GM18519 (cell line): ENCODE data around the gene WBP1L.

Experiments
- ATAC-seq: cut with Tn5 transposase; IDR thresholded peaks from one replicate; pipeline ENCODE4 v1.9.1; 2021; ENCODE audit warnings: mild to moderate bottlenecking, moderate library complexity; ENCODE audit not compliant: unreplicated experiment, low FRiP score

Gene WBP1L

DNA sequence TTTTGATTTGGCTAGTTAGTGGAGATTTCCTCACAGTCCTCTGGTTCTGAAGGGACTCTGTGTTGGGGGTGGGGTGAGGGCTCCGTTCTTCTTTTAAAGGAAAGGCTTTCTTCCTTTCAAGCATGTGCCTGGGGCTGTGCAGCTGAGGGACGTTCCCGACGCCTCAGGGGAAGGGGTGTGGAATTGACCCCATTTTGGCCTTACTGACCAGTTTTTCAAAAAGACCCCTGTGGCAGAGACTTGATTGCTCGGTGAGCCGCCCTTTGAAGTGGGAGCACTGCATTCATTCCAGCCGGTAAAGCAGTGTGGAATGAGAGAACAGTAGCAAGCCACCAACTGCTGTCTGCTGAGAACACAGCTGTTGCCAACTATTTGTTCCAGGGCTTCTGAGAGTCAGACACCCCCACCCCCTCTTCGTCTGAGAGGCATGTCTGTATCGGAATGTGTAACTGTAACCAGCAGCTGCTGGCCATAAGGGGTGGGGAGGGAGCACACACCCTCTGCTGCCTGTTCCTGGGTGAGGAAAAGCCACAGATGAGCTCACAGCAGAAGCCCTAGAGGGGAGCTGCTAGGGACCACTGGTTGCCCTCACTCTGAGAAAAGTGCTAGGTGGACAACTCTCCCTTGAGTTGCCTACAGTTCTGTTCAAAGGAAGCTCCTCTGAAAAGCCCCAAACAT is 33.2 kb downstream of the WBP1L start:
- ATAC-seq: no peak

DNA sequence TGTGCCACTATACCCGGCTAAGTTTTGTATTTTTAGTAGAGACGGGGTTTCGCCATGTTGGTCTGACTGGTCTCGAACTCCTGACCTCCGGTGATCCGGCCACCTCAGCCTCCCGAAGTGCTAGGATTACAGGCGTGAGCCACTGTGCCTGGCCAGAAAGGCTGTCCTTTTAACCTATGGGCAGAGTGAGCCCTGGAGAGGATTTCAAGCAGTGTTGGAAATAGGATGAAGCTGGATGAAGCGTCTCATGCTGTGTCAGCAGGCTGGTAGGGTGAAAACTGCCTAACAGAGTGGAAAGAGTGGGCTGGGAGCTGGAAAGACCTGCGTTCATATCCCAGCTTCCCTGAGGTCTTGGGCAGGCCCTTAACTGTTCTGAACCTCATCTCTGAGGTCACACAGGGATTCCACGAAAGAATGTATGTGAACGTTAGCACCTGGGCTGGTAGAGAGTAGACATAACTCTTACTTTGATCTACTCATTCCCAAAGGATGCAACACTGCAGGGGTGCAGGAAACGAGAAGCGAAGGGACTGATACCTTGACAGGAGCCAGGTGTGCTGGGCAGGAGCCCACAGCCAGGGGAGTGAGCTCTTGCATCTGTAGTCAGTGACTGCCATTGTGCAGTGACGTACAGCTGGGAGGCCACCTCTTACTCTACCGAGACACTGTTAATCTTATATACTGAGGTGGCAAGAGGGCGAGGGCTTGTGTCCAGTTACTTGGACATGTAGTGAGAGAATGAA is 34.1 kb downstream of the WBP1L start:
- ATAC-seq: no peak

DNA sequence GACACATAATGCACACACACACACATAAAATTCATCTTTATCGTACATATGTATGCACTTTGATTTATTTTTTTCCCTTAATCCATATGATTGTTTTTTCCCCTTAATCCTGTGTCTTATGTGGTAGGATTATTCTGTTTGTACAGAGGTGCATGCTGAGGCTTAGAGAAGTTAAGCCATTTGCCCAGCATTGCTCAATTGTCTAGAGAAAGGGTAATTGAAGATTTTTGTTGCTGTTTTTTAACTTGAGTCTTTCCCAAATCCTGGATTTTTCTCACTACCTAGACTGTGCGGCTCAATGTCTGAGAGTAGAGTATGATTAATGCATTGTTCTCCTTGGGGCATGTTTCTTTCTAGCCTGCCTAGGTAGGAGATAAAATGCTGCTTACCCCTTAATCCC is 35.0 kb downstream of the WBP1L start:
- ATAC-seq: no peak

DNA sequence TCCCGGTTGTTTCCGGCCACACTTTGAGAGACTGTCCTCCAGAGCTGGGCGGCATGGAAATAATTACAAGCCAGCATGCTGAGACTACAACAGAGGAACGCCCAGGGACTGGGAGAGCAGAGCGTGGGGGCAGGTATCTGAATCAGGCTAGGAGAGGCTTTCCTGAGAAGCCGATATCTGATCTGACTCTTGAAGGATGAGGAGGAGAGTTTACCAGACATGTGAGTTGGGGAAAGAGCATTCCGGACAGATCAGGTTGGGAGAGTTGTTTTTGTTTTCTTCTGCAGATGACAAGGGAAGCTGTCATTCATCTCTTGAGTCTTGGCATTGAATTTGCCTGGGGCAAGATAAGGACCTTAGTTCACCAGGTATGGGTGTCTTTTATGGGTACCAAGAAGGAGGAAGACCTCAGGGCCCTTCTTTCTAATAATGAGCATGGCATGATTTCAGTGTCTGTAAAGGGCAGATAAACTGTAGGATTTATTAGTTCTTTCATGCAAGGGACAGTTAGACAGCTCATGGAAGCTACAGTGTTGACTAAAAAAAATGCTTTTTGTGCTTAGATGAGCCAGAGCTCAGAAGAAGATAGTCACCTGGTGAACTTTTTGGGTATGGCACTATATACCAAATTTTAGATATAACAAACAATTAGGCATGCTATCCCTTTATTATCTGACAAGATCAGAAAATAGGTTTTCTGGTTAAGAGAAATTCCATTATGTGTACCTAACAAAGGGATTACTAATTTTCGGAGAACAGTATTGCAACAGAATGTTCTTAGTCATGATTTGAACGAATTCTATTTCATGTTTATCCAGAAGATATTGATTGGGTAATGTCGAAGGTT is 36.2 kb downstream of the WBP1L start:
- no peak for ATAC-seq

DNA sequence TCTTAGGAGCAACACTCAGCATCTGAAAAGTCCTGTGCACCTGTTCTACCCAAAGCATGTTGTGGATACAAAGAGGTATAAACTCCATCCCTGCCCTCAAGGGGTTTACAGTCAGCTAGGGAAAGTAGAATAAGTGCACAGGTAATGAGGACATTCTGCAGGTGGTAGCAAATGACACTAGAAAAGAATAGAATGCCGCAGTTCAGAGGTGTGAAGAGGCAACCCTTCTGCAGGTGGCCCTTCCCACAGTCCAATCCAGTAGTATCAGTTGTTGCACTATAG is 36.7 kb downstream of the WBP1L start:
- ATAC-seq: no peak

DNA sequence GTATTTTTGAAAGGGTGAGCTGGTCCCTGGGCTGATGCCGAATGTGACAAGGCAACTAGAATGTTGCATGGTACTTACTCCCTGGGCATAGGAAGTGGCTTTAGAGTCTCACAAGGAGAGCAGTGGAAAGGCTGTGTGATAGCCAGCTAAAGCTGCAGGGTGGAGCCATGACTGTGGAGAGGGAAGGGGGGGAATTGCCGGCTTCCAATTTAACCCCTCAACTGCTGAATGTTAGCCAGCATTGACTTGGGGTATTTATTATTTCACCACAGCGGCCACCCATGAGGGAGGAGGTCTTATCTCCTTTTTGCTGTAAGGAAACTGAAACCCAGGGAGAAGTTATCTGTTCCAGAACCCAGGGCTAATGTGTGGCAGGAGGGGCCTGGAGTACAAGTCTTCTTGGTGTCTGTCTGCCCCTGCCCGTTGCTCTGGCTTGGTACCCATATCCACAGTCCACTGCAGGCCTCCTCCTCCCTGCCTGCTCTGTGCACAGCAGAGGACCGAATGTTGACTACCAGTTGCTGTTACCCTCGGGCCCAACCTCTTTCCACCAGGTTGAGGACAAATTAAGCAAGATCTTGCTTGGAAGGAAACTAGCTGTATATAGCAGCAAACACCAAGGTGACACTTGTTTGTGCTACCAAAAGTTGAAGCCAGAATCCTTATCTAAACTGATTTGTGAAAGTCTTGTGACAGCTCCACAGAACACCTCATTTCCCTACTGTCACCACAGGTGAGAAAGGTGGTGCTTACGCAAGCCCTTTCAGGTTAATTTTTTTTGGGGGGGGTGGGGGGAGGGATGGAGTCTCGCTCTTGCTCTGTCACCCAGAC is 37.6 kb downstream of the WBP1L start:
- ATAC-seq: no peak

DNA sequence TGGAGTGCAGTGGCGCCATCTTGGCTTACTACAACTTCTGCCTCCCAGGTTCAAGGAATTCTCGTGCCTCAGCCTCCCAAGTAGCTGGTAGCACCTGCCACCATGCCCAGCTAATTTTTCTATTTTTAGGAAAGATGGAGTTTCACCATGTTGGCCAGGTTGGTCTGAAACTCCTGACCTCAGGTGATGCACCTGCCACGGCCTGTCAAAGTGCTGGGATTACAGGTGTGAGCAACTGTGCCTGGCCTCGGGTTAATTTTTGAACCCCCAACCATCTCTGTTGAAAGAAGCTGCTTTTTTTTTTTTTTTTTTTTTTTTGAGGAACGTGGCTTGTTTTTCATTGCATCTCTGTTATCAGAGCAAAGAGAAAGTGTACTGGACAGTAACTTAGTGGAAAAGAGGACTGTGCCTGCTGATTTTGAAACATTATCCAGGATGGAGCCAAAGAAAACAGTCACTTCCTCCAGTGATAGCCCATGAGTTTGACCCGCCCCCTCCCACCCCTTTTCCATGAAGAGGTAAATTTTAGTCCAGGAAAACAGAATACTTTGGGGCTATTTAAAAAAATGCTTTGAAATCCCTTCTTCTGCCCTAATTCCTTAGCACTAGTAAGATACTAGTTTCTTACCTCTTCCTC is 38.3 kb downstream of the WBP1L start:
- no peak for ATAC-seq

DNA sequence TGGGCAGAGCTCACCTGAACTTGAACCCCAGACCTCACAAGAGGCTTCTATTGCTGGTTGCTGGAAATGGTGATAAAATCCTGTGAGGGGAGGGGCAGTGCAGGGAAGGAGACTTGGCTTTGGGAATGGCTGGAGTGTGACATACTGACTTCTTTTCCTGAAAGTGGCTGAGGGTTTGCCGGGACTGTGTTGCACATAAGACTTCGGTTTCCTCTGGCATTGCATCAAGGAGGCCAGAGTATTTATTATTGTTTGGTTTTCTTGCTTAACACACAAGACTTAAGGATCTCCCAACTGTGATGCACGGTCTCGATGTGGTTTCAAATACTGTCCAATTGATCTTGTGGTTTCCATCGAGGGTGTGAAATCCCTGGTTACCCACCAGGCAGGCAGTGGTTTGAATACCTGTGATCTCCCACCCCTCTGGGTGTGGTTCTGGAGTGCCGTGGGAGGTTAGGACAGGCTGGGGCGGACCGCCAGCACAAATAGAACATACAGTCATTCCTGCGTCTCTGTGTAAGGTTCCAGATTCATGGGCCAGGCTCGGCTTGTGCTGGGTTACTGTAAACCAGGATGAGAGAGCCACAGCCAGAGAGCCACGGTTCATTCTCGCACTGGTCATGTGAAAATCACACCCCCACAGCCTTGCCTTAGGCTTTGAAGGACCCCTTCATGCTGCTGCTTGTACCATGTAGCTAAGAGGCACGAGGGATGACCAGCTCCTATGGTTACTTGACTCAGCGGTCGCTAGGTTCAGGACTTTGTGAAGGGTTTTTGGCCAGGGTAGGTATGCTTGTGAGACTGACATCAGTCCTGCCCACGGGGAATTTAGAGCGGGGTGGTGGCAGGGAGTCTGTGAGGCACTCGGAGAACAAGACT is 39.2 kb downstream of the WBP1L start:
- ATAC-seq: no peak

DNA sequence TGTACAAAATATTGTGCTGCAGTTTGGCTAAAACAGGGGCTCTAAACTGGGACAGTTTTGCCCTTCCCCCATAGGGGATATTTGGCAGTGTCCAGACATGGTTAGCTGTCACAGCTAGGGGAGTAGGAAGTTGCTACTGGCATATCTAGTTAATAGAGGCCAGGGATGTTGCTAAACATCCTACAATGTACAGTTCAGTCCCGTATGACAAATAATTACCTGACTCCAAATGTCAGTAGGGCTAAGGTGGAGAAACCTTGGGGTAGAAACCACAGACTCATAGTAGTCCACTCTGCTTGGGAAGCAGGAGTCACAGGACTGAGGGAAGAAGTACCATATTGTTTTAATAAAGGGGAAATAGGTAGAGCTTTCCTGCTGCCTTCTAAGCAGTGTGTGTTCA is 39.8 kb downstream of the WBP1L start:
- ATAC-seq: no peak

DNA sequence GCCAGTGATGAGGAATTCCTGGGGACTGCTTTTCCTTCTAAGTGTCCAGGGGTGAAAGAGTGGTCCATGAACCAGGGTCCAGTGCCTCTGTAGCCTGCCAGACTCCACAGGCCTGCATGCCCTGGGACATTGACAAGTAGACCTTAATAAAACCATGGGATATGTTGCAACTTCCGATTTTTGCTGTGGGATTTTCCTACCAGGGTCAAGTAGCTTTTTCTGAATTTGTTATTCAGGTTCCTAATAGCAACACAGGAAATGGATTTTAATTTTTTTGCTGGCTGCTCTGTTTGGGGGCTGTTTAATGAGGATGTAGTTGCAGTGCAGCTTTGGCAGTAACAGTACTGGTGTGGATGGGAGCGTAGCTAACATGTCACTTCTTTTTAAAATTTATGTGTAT is 42.1 kb downstream of the WBP1L start:
- ATAC-seq: no peak

DNA sequence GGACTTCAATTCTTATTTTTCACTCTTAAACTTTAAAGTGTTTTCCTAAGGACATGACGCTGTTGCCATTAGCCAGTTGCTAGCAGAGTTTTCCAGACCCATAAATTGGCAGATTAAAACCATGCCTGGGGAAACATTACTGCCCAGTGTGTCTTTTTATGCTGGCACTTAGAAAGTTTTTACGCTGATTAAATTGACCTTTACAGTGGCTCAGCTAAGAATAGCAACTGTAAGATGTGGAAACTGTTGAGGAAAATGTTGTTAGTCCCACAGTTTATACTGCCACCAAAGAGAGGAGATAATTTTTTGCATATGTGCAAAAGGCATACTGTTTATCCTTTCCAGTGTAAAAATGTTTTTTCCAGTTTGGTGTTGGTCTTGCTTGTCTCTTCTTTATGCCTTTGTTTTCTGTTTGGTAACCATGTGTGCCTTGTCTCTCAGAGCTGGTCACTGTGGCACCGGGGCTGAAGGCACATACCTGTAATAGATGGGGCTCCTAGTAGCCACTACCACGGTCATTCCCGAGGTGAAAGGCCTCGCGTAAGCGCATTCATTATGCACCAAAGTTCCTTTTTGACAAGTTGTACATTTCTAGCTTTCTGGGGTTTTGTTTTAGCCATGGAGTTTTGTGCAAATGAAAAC is 48.1 kb downstream of the WBP1L start:
- ATAC-seq: no peak

DNA sequence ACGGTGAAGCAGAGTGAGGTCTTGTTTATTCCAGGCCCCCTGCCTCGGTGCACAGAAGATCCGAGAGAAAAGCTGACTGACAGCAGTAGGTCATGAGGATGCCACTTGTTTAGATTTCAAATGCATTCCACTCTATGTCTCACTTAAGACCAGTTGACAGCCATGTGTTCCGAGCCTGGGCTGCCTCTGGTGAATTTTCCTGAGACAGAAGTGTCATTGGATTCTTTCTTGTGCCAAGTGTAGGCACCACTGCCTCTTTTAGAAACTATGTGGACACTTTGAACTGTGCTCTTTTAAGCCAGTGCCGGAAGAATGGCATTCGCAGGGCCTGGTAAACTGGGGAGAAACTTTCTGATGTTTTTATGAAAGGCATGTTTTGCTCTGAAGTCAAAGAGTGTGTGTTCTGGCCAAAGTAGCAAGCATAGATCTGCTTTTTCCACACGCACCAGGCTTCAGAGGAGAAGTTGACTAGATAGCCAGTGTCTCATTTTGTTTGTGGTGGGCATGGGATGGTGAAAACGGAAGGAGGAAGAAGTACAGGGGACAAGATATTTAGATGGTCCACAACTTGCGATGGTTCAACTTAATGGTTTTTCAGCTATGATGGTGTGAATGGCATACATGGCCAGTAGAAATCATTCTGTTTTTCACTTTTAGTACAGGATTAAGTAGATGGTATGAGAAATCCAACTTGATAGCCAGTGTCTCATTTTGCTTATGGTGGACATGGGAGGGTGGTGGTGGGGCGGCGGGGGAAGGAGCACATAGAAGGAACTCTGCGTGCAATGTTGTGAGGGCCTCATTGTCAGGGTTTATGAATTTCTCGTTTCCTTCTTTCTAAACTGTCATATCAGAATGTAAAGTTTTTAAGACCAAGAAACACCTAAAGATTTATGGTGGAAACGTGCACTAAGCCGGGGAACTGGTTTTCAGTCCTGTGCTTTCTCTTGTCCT is 52.0 kb downstream of the WBP1L start:
- ATAC-seq: no peak

DNA sequence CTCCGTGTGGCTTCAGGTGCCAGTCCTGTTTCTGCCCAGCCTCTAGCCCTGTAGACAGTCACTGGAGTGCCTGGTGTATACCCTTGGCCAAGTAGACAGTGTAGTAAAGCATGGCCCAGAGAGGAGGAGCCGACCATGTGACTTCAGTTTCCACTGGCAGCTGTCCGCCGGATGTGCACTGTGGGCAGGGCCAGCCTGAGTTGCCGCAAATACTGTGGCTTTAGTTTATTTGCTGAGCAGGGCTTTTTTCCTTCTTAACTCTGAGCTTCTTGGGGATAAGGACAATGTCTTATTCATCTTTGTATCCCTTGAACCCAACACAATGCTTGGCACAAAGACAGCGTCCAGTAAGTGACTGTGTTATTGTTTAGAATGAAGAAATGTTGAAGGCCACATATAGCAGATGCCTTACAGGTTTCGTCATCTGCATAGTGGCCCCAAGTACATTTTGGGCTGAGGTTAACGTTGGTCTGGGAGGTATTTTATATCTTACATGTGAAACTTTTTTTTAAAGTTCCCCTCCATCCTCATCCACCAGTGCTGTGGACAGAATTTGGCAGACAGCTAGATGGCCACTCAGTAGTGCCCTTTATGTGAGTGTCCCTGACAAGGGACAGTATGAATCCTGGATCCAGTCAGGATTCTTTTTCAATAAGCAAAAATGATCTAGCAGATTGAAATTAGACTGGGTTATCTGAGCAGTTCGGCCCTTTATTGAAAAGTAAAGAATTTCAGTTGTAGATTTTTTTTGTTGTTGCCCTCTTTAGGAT is 52.8 kb downstream of the WBP1L start:
- peak; percentile 94 for ATAC-seq

DNA sequence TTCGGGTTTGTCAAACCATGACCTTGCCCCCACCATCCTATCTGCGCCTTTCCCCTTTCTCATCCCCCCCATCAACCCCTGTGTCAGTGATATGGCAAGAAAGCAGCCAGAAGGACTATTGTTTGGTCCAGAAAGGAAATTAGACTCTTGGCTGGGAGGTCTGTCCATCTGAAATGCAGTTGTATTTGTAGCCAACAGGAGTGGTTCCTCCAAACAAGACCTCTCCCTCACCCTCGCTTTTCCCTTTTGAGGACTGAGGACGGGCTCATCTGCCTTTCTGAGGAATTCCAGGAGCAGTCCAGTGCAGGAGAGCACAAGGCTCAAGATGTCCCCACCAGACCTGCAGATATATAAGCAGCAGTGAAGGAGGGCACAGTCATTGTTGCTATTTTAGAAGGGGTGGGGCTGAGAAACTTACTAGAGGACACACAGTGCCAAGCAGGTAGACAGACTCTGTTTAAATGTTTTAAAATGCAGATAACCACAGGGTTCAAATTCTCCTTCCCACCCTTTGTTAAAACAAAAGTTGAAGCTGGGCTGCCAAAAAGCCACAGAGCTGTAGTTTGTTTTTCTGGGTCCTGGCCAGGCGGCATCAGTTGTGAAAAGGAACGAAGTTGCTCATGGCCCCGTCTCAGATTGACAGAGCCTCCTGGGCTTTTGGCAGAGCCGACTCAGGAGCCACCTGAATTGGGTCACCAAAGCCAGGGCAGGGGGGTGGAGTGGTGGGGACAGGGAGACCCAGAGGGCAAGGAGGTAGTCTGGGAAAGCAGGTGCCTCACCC is 56.1 kb downstream of the WBP1L start:
- no peak for ATAC-seq

DNA sequence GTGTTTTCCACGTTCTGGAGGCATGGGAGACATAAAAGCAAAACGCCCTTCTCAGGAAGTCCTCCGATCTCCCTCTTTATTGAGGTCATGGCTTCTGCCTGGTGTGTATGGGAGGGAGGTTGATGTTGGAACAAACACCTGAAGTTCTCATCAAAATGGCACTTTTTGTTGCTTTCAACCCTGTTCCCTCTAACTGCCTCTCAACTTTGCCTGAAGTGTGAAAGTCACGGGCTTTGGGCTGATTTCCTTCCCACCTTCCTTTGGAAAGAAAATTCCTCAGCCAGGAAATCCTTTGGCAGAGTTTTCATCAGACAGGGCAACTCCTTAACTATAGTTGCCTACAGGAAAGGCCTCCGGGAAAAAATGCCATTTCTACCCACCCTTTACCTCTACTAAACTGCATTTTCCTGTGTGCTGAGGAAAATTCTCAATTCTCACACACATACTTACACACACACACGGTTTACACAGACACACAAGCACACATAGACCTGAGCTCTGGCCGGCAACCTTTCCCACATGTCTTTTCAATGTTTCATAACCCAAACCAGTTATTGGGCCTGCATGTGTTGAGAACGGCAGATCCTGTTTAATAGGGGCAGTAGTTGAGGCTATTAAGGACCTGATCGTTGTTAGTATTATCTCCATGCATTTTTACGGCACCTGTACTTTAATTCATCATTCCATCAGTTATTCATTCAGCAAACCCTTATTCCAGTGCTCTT is 57.0 kb downstream of the WBP1L start:
- no peak for ATAC-seq

DNA sequence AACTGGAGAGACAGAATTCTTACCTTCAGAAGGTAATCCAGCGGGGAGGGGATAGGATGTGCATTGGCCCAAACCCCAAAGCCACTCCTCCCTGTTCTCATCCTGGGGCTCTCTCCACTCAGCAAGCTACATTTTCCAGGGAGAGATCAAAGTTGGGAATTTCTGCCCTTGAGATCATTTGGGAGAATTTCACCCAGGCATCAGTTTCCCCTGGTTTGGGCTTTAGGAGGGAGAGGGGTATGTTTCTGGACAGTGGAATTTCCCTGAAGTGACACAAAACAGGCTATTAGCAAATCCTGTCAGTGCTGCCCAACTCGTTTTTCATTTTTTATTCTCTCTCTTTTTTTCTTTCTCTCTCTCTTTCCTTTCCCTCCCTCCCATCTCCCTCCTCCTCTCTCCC is 57.7 kb downstream of the WBP1L start:
- ATAC-seq: no peak
